NCI-H1436 (cell line): ENCODE data around the gene SLF2.
A peak's percentile ranks its signal among the peaks of the same experiment; 100 is the strongest.

ENCODE experiments used
- DNase-seq: peaks from one replicate; lab custom pipeline; 2025; lab: John Stamatoyannopoulos, UW

The SLF2 gene

DNA sequence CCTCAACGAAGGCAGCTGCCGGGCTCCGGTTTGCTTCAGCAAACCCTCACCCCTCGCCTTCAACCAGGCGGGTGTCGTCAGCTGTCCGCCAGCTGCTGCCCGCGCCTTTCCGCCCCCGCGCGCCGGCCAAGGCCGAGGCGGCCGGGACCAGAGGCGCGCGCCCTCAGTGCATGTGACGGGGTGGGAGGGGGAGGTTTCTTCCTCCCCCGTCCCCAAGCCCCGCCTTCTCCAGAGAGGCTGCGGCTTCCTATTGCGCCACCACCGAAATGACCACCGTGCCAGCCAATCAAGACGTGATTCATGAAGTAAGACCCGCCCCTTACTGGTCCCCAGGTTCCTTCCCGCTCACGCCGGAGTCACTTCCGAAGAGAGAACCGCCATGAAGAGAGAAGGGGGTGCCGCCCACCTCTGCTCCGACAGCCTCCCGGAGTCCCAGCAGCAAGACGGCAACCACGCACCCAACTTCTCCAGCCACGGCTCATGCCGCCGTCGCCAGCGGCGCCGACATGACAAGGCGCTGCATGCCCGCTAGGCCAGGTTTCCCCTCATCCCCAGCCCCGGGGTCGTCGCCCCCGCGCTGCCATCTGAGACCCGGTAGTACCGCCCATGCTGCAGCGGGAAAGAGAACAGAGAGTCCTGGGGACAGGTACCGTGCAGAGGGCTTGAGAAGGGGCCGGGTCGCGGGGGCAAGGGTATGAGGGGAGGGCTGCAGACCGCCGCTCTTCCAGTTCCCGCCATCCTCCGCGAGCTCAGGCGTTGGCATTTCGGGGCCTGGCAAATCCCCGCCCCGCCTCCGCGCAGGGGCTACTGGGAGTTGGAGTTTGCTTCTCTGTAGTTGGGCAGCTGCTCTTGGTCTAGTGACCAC is at the start of gene SLF2:
TSS of gene SLF2 (plus strand) at position 359 of the 865 bp plus-strand sequence. CDS start at position 507, 148 bp downstream.
- peak; percentile 97 for DNase-seq

DNA sequence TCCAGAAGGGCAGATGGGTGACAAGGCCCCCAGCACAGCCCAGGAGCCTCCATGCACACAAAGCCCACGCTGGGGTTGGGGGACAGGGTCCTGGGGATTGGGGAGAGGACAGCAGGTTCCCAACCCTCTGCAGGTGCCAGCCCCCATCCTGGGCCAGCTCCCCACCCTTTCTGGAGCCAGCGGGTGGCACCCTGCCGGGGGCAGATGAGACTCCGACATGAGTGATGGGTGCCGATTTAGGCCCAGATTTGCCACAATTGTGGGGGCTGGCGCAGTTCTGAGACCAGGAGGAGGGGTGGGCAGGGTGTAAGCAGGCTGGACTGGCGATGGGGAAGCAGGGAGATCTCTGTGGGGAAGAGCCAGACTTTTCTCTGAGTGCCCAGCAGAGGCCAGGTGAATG is 49.3 kb upstream of the SLF2 start:
- DNase-seq, result no peak

GRCh38 chr10:100864036-100864885 is 48.5 kb upstream of the SLF2 start:
- DNase-seq, result no peak

GRCh38 chr10:100864978-100865377 is 47.8 kb upstream of the SLF2 start:
- peak; percentile 13 for DNase-seq

DNA sequence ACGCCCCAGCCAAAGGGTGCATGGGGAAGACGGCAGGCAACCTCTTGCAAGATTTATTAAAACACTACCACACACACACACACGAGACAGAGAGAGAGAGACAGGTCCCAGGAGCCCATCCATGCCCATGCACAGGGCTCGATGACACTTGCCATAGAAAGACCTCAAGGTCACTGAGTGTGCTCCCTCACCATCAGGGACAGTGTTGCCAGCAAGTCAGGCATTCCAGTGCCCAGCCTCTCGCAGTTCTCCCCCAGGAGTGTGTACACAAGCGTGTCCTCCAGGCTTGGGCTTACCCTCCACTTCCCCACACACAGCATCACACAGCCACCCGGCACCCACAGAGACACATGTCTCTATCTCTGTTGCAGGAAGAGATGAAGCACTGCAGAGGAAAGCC is 46.8 kb upstream of the SLF2 start:
- DNase-seq, result no peak

GRCh38 chr10:100866575-100867098 is 46.1 kb upstream of the SLF2 start:
- DNase-seq, result peak; percentile 32

DNA sequence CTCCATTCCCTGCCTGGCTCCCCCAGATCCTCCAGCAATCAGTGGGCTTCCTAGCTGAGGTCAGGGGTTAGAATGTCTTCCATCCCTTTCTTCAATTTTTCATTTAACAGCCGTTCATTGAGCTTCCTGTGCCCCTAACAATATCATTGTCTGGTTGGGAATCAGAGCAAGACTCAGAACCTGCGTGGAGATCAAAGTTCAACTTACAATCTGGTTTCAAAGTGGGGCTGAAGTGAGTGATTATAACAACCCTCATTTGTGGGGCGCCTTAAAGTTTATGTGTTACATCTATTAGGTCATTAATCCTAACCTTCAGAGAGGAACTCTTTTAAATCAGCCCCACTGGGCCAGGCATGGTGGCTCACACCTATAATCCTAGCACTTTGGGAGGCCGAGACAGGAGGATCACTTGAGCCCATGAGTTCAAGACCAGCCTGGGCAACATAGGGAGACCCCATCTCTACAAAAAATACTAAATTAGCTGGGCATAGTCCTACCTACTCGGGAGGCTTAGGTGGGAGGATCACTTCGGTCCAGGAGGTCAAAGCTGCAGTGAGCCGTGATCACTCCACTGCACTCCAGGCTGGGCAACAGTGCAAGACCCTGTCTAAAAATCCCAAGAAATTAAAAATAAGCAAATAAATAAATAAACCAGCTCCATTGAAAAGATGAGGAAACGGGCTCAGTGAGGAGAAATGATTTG is 45.4 kb upstream of the SLF2 start:
- DNase-seq, result no peak

DNA sequence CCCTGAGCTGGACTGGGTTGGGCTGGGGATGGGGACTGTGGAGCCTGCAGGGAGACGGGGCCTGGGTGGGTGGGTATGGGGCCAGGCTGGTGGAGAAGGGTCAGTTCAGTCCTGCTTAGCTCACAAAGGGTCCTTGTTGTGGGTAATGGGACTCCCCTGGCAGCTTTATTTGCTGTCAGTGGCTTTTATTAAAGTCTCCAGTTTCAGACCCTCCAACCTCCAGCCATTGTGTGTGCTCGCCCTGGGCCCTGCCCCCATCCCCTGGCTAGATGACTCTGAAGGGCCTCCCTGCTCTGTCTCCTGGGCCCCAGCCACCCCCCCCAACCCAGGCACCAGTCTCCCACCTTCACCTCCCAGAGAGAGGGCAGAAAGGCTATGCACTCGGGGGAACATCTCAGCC is 44.4 kb upstream of the SLF2 start:
- DNase-seq, result no peak

GRCh38 chr10:100869399-100869798 is 43.4 kb upstream of the SLF2 start:
- no peak for DNase-seq

GRCh38 chr10:100872034-100872791 is 40.5 kb upstream of the SLF2 start:
- DNase-seq, result peak; percentile 13

- no peak for DNase-seq
These were observed 39.5 kb upstream of the SLF2 start for GRCh38 chr10:100873146-100873826.

DNA sequence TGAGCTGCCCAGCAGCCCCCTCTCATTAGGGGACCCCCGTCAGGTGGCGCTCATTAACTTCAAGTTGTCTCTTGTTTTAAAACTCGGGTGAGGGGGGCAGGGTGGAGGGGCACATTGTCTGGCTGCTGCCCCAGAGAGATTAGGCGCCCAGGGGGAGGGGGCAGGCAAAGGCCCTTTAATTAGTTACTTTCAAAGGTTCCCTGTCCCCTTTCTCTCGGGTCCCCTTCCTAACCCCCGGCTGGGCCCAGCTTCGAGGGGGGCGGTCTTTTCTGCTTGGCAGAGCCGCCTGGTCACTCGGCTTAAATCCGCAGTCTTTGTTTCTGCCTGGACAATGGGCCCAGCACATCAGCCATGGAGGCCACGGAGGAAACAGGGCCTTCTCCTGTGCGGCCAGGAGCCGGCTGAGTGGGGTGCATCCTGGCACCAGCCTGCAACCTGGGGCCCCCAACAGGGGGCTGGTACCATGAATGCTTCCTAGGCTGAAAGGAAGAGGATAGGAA is 38.9 kb upstream of the SLF2 start:
- DNase-seq, result no peak

GRCh38 chr10:100874702-100875483 is 37.9 kb upstream of the SLF2 start:
- DNase-seq, result no peak

DNA sequence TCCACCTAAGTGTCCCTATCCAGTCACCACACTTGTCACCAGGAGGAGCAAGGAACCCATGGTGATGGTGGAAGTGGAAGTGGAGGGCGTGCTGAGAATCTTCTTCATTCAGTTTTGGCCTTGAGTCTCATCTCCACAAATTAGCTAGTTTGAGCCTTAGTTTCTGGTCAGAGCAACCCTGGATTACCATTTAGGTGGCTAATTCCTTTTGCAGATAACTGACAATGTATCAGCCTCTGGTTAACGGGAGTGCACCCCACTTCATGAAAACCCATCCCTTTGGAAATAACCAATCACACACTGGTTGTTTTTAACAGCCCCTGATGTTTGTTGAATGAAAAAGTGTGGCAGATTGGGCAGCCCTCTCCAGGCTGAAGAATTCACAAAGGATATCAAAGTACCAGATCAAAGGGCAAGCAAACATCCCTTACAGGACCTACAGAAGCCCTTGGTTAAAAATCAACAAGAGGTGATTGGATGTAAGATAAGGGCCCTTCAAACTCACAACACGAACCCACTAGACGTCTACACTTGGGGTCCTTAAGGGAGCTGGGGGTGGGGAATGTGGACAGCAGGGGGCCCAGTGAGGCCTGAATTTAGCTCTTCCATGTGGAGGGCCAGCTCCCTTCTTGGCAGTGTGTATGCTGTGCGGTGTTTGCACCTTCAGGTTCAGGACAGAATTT is 37.1 kb upstream of the SLF2 start:
- DNase-seq, result no peak

GRCh38 chr10:100876585-100877460 is 35.9 kb upstream of the SLF2 start:
- no peak for DNase-seq

DNA sequence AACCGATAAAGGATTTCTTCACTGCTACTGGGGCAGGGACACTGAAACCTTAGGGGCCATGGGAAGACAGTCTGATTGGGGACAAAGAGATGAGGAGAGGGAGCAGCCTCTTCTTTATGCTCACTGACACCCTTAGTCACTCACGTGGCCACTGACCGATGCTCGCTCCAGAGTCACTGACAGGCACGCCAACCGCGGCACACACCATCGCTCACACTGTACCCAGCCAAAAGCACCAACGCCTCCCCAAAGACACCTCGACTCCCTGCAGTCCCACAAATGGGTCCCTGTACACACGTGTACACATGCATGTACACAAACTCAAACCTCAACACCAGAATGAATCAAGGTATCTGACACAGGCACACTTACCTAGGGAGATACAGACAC is 35.3 kb upstream of the SLF2 start:
- no peak for DNase-seq

- peak; percentile 60 for DNase-seq
These were observed 34.4 kb upstream of the SLF2 start for GRCh38 chr10:100878291-100878910.
